ENCODE results near the gene SPDYE1.
A peak's percentile ranks its signal among the peaks of the same experiment; 100 is the strongest.
"Not testable (repeated sequence)": the region's sequence is repeated elsewhere in the genome, so short reads cannot be mapped to it uniquely, and the experiment has no call there.

SPDYE1 gene

DNA sequence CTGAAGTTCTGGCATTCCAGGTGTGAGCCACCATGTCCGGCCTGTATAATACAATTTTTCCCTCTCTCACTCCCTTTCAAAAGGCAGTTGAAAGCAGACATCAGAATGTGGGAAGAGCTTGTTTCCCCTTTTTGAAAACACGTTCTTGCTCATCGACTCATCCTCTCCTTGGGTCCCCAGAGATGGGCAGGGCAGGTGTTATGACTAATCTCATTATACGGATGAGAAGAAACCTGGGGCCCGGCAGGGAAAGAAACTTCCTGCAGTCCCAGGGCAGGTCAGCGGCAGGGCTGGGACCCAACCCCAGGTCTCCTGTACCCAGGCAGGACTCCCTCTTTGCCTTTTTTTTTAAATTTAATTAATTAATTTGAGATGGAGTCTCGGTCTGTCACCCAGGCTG, 4.8 kb upstream of the SPDYE1 start:
- not testable (repeated sequence) for DNase-seq (ENCODE audit: low read depth in 2 of 2, low spot score in 1 of 2)

DNA sequence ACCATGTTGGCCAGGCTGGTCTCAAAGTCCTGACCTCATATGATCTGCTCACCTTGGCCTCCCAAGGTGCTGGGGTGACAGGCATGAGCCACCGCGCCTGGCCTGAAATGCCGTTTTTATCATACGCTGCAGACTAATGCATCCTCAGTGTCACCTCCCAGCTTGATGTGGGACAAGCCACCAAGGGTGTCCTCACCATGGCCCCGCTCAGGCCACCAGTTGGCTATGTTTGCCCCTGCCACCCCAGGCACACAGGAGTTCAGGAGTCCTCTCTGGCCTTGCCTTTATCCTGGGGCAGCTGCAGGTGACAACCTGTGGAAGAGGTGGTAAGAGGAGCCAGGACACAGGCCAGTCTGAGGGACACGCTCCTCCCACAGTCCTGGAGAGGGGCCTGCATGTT, 3.0 kb upstream of the SPDYE1 start:
- not testable (repeated sequence) for DNase-seq (ENCODE audit: low read depth in 2 of 2, low spot score in 1 of 2)

DNA sequence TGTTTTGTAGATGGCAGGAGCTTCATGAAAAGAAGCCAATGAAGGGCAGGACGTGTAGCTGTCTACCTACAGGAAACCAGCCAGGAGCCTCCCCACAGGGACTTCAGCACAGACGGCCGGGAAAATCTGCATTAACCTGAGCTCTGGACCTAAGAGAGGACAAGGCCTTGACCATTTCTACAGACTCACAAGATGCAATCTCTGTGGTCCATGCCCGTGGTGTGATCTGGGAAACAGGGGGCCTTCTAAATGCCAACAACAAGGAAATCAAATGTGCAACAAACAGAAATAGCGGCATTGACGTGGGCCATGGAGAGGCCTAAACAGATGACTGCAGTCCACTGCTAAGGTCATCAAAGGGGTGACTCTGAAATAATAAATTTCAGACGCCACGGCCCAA, 14.4 kb downstream of the SPDYE1 start:
- not testable (repeated sequence) for DNase-seq (ENCODE audit: low read depth in 2 of 2, low spot score in 1 of 2)

DNA sequence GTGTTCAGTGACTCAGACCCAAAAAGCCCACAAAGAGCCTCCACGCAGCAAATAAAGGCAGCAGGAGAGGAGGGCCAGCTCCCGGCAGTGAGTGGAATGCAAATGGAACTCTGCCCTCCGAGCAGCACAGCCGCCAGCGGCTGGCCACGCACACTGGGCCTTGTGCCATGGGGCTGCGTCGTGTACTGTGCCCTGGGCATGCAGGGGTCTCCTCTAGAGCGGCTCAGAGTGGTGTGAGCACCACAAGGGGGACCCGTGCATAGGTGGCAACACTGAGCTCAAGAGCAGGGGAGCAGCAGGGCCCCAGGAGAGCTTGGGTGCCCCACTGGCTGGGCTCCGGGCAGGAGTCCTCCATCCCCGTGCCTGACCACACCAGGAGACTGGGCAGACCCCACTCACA, 17.4 kb downstream of the SPDYE1 start:
- not testable (repeated sequence) for DNase-seq (ENCODE audit: low read depth in 2 of 2, low spot score in 1 of 2)

DNA sequence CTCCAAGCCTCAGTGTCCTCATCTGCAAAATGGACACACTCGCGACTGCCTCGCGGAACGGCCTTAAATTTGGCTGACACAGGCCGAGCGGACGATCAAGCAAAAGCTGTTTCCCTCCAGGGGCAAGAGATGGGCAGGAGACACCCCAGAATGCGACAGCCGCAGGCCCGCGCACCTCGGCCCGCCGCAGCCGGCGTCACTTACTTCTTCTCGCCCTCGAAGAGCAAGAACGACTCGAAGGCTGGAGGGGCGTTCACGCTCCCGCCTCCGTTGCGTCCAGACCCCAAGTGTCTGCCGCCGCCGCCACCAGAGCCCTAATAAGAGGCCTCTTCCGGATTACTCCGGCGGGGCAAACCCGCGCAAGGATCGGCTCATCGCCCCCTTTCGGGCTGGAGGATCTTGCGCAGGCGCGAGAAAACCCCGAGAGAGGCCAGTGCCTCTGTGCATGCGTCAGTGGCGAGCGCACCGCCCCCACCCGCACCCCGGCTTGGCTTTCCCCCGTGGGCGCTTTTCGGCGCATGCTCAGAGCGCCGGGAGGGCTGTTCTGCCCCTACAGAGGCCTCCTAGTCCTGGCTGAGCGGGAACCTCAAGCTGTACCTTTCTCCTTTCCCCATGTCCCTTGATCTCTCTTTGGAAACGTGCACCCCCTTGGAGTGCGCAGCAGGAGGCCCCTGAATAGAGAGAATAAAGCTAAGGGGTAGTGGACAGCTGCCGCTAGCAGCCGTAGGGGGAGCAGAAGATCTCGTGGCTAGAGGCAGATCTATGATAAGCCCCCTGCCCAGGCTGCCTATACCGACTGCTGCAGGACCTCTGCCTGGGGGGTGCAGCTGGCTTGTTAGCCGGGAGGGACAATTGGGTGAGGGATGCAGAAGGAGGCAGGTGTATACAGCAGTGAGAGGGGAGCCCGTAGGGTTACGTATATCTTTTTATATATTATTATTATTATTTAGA, 21.4 kb downstream of the SPDYE1 start:
- peak; percentile 95 to 98 for DNase-seq (ENCODE audit: low read depth in 2 of 2, low spot score in 1 of 2)

DNA sequence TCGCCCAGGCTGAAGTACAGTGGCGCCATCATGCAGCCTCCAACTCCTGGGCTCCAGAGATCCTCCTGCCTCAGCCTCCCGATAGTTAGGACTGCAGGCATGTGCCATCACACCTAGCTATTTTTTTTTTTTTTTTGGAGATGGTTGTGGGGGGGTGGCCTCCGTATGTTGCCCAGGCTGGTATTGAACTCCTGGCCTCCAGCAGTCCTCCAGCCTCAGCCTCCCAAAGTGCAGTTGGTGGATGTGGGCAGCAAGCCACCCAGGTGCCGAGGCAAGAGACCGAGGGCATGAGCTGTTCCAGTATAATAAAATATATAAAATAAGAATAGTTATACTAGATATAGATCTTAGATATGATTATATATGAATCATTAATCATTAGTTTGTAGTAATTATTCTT, 22.1 kb downstream of the SPDYE1 start:
- not testable (repeated sequence) for DNase-seq (ENCODE audit: low read depth in 2 of 2, low spot score in 1 of 2)

DNA sequence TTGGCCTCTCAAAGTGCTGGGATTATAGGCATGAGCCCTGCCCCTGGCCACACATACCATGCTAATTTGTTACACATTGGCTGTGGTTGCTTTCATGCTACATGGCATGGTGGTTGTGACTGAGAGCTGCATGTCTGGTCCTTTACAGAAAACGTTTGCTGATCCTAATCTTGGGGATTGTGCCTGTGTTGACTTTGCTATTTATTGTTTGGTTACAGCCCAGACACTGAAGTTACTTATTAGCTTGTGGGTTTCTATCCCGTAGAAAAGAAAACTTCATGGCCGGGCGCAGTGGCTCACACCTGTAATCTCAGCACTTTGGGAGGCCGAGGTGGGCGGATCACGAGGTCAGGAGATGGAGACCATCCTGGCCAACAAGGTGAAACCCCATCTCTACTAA, 24.4 kb downstream of the SPDYE1 start:
- not testable (repeated sequence) for DNase-seq (ENCODE audit: low read depth in 2 of 2, low spot score in 1 of 2)

DNA sequence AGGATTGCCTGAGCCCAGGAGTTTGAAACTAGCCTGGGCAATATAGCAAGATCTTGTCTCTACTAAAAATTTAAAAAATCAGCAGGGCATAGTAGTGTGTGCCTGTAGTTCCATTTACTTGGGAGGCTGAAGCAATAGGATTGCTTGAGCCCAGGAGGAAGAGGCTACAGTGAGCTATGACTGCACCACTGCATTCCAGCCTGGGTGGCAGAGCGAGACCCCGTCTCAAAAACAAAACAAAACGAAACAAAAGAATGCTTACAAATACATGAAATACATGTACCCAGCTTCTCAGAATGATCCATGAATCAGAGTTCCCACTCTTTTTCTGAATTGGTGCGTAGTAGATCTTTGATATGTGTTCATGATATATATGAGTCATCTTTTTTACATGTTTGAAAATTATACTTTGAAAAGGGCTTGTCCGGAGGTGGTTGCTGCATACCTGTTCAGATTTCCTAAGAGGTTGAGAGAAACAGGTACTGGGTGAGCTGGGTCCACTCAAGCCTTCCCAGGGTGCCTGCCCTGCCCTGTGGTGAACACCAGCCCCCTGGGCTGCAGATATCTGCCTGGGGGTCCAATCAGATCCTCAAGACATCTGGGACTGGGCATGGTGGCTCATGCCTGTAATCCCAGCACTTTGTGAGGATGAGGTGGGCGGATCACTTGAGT, 25.2 kb downstream of the SPDYE1 start:
- DNase-seq (ENCODE audit: low read depth in 2 of 2, low spot score in 1 of 2), result not testable (repeated sequence)

DNA sequence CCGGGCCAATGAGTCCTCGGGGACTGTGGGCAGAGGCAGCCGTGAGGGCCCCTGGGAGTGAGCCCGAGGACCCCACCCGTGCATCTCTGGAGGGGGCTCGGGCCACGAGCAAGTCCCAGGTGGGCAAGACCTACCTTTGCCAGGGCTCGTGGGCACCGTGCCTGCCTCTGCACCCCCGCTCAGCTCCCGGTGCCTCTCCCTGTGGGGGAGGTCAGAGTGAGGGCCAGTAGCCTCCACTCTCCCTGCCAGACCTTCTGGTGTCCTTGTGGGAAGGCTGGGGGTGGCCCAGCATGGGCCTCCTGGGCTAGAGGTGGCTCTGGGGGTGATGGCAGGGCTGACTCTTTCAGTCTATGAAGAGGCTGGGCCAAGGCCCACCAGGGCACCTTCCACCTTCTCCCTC, 31.7 kb downstream of the SPDYE1 start:
- DNase-seq (ENCODE audit: low read depth in 2 of 2, low spot score in 1 of 2), result not testable (repeated sequence)

DNA sequence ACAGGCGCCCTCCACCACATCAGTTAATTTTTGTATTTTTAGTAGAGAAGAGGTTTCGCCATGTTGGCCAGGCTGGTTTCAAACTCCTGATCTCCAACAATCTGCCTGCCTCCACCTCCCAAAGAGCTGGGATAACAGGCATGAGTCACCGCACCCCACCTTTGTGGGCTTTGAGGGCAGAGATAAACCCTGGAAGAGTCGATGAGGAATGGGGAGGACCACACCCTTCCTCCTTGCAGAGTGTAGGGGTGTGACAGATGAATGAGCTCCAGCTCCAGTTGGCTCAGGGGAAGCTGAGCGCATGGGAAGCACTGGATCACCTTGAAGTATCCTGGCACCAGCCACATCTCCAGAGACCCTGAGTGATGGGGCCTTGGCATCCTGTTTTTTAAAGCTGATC, 32.3 kb downstream of the SPDYE1 start:
- not testable (repeated sequence) for DNase-seq (ENCODE audit: low read depth in 2 of 2, low spot score in 1 of 2)

DNA sequence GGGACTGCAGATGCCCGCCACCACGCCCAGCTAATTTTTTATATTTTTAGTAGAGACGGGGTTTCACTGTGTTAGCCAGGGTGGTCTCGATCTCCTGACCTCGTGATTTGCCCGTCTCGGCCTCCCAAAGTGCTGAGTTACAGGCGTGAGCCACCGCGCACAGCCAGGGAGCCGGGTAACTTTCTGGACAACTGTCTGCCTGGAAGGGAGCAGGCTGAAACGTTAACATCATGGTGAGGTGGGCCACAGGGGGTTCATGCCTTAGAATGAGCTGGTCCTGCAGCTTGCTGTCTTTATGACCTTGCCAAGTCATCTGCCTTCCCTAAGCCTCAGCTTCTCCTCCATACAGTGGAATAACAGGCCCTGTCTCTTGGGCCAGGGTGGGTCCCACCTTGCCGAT, 33.6 kb downstream of the SPDYE1 start:
- DNase-seq (ENCODE audit: low read depth in 2 of 2, low spot score in 1 of 2), result not testable (repeated sequence)

DNA sequence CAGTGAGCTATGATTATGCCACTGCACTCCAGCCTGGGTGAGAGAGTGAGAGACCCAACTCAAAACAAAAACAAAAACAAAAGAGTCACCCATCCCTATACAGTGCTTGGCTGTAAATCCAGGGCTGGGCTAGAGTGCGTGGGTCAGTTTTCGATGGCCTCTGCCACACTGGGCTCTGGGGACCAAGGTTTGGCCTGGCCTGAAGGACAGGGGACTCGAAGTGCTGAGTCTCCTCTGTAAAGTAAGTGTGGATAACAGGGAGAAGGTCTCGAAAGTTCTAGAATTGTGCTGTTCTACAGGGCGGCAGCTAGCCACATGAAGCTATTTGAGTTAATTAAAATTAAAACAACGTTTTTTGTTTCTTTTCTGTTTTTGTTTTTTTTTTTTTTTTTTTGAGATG, 34.3 kb downstream of the SPDYE1 start:
- not testable (repeated sequence) for DNase-seq (ENCODE audit: low read depth in 2 of 2, low spot score in 1 of 2)

DNA sequence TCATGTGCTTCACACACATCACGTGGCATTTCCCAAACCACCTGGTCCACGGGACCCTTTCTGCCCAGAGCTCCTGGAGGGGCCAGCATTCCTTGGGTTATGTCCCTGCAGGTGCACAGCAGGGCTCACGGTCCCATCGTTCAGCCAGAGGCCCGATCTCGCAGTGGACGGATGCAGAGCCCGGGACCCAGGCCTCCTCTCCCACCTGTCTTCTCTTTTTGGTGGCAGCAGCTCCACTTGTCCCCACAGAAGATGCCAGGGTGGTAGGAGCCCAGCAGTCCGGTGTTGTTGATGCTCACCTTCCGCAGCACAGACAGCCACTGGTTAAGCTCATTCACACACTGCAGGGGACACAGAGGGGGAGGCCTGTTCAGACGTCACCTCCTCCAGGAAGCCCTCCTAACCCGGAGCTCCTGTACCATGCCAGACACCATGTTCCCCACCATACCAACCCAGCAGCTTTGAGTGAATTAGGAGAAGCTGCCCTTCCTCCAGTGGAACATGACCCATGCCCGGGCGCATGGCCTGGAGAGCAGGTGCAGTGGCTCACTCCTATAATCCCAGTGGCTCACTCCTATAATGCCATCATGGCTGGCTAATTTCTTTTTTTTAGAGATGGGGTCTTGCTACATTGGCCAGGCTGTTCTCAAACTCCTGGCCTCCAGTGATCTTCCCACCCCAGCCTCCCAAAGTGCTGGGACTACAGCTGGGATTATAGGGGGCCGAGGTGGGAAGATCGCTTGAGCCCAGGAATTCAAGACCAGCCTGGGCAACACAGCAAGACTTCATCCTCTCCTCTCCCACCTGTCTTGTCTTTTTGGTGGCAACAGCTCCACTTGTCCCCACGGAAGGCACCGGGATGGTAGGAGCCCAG, 36.5 kb downstream of the SPDYE1 start:
- not testable (repeated sequence) for DNase-seq (ENCODE audit: low read depth in 2 of 2, low spot score in 1 of 2)

DNA sequence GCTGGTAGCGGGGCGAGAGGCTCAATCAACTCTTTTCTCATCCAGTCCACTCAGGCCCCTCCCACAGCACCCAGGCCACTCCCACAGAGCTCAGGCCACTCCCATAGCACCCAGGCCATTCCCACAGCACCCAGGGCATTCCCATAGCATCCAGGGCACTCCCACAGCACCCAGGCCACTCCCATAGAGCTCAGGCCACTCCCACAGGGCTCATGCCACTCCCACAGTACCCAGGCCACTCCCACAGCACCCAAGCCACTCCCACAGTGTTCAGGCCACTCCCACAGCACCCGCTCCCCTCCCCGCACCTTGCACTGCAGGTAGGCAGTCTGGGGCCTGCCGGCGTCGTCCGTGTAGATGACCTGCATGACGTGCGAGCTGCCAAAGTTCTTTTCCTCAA, 38.7 kb downstream of the SPDYE1 start:
- not testable (repeated sequence) for DNase-seq (ENCODE audit: low read depth in 2 of 2, low spot score in 1 of 2)

DNA sequence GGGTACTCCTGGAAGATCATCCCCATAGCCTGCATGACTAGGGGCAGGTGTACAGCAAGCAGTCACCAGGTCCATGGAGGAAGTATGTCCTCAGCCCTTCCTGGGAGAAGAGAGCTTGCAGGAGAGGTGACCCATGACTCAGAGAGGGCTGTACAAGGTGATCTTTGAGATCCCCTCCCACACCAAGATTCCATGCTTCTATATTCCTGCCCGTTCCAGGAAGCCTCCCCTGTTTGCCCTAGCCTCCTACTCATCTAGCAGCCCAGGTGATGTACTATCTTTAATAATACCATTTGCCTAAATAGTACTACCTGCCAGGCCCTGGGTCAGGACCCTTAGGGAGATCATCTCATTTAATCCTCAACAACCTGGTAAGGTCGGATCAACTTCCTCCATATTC, 40.3 kb downstream of the SPDYE1 start:
- not testable (repeated sequence) for DNase-seq (ENCODE audit: low read depth in 2 of 2, low spot score in 1 of 2)

DNA sequence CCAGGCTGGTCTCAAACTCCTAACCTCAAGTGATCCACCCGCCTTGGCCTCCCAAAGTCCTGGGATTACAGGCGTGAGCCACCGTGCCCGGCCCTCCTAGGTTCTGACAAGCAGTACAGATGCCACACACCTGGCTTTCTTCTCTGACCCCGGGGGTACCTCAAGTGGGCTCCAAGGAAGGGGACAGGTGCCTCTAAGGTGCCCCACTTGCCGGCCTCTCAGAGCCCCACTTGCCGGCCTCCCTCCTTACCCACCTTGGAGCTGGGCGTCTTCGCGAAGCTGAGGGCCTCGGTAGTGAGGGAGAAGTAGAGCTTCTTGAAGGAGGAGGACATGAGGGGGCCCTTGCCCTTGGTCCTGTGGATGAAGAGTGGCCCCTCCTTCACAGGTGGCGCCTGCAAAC, 40.9 kb downstream of the SPDYE1 start:
- DNase-seq (ENCODE audit: low read depth in 2 of 2, low spot score in 1 of 2), result not testable (repeated sequence)

DNA sequence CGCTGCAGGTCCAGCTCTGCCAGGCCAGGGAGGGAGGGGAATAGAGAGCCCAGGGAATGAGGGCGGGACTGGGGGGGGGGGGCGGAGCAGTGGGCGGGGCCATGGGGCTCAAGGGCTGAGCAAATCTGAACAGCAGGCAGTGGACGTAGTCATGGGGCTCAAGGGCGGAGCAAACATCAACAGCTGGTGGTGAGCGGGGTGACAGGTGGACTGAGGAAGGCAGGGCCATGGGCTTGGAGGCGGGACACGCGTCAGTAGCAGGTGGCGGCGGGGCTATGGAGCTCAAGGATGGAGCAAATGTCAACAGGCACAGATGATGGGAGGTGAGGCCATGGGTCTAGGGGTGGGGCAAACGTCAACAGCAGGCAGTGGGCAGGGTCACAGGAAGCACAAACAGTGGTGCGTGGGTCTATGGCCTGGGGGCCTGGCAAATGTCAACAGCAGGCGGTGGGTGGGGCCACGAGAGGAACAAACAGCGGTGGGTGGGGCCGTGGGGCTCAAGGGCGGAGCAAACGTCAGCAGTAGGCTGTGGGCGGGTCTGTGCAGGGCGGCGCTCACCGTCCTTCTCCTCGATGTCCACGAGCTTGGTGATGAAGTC, 41.4 kb downstream of the SPDYE1 start:
- DNase-seq (ENCODE audit: low read depth in 2 of 2, low spot score in 1 of 2), result peak; percentile 46 to 53

DNA sequence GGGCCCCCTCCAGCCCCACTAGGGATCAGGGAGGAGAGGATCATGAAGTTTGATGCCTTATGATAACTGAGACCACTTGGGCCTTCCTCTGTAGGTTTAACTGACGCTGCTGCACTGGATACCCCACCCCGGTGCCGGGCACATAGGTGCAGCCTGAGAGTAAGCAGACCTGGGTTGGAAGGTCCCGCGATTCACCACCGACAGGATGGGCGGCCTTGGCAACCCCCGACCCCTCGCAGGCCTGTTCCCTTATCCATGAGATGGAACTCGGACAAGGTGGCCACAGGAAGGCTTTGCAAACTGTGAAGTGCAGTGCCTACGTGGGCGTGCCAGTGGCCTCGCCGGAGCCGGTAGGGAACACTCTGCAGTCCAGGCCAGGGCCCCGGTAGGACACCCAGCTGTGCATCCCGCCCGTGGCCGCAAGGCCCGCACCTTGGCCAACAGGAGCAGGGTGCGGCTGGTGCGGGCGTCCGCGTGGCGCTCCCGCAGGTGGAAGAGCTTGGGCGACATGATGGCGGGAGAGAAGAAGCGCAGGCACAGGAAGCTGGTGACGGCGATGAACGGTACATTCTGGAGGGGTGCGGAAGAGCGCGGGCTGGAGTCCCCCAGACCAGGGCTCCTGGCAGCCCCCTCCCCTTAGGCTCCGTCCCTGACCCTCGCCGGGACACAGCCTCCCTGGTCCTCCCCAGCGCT, 42.2 kb downstream of the SPDYE1 start:
- not testable (repeated sequence) for DNase-seq (ENCODE audit: low read depth in 2 of 2, low spot score in 1 of 2)

DNA sequence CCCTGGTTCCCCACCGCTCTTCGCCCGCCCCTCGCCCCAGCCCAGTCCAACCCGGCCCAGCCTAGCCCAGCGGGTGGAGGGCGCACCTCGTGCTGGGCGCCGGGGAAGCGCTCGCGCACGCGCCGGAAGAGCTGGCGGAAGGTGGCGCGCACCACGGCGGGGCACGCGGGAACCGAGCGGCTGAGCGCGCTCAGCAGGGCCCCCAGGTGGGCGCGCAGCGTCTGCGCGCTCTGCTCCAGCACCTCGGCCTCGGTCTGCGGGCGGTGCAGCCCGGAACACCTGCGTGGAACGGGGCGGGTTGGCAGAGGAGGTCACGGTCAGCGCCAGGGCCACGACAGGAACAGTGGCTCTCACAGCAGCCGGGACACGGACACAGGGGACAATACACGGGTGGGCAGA, 42.8 kb downstream of the SPDYE1 start:
- peak in 1 of 2 donors; percentile 29 for DNase-seq (ENCODE audit: low read depth in 2 of 2, low spot score in 1 of 2)

DNA sequence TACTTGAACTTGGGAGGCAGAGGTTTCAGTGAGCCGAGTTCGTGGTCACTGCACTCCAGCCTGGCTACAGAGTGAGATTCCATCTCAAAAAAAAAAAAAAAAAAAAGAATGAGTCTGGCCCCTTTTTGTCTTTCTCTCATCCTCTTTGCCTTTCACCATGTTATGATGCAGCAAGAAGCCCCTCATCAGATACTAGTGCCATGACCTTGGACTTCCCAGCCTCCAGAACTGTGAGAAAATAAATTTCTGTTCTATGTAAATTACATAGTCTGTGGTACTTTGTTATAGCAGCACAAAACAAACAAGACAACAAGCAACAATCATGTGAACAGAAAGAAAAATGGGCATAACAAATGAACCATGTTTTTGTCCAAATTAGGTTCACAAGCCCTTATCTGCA, 44.5 kb downstream of the SPDYE1 start:
- no peak for DNase-seq (ENCODE audit: low read depth in 2 of 2, low spot score in 1 of 2)

All from stimulated activated CD8-positive, alpha-beta memory T cell treated with anti-CD3 and anti-CD28 coated beads, Interleukin-4, amount 100 ng/mL, for 1 hour (primary cell).